MM.1S (cell line): ENCODE data around the gene SMPX.

Source experiments
- CTCF ChIP-seq: fragments of 300-600 bp; sonication (generic); IDR thresholded peaks from 2 replicates; pipeline ENCODE4 v1.5.1; 2016; ENCODE audit warnings: antibody characterized with exemption, low read length, mixed read lengths
- EZH2 ChIP-seq: fragments of 300-600 bp; sonication (generic); optimal IDR thresholded peaks from 2 replicates; pipeline ENCODE3; 2017; ENCODE audit warnings: low read depth, mild to moderate bottlenecking, antibody characterized with exemption, low read length, mixed read lengths
- EZH2phosphoT487 ChIP-seq: fragments of 300-600 bp; sonication (generic); IDR thresholded peaks from 2 replicates; pipeline ENCODE4 v1.6.1; 2018; ENCODE audit warnings: antibody characterized with exemption, low read length

DNA sequence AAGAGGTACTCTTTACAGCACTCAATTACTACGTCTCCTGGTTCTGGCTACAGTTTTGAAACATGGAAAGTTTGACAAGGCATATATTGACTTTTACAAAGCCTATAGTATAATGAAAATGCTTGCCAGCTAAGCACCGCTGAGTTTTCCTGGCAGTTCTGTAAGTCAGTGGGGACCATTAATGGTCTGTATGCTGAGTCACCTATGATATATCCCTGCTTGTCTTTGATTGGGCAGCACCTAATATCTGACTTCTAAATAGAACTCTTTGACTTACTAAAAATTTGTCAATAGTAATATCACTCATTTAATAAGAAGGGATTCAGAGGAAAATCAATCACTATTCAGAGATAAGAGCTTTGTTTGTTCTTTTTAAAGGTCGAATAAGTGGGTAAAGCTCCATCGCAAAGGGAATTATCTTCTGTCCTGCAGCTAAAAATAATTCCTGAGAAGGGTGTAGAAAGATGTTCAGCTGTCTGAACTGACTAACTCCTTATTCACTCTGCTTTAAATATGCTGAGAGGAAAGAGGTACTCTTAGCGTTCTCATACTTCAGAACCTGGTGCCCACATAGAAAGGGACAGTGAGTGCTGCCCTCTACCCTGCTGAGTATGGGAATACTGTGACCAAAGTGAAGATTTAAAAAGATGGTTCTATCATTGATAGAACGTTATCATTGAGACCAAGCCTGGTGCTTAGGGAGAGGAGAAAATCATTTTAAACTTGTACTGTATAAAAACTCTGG, 959 bp downstream of the SMPX start:
- no peak for TF ChIP-seq EZH2phosphoT487
- no peak for TF ChIP-seq CTCF
- TF ChIP-seq EZH2 = no peak
